Body of pancreas (tissue), 4 donors: ENCODE results near the gene RBMS3.

Experiments
- POLR2A ChIP-seq, 3 donors: fragments of 450-650 bp; IDR thresholded peaks; one replicate each; pipeline ENCODE4 v1.6.1; 2016; ENCODE audit warnings: antibody characterized with exemption in 3 of 3, mild to moderate bottlenecking in 2 of 3
- TF ChIP-seq, protein P1 (sequence below), 7 experiments: fragments of 450-650 bp in 4 of 7; fragments of 200-600 bp in 3 of 7; sonication (generic) in 3 of 7; IDR thresholded peaks; one replicate each; pipeline ENCODE4 v1.5.1; 2016 to 2019; ENCODE audit warnings: antibody characterized with exemption in 7 of 7

DNA sequence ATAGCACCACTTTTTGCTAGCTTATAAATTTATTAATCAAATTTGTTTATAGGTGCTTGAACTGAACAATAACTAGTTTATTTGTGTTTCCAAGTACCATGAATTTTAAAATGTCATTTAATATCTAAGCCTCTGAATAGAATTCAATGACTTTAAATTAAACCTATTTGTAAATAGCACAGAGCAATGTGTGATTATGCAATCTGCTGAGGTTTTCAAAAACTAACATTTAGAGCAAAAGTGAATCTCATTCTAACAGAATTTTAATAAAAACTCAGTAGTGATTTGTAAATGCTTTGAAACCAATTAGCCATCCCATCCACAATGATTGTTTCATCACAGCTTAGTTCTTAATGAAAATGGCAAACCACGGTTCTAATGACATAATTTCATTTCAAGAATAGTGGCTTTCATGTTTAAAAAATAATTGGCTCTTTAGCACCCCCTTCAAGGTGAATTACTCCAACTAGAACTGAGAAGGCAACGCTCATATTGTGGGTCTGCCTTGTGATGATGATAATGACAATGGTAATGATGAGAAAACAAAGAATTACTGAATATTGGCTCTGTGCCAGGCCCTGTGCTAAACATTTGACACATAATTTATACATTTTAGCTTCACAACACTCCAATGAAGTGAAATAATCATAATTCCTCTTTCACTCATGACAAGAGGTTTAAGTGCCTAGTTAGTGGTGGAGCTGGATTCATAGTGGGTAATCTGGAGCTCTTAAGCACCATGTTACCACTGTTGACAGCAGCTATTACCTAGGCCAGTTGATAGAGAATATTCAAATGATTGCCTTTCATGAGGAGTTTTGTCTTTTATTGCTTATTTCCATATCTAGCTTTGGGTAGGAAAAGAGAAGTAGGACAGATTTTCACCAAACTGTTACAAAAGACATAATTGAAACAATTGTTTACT lies 145.7 kb downstream of the RBMS3 start:
- TF ChIP-seq, protein P1, sequence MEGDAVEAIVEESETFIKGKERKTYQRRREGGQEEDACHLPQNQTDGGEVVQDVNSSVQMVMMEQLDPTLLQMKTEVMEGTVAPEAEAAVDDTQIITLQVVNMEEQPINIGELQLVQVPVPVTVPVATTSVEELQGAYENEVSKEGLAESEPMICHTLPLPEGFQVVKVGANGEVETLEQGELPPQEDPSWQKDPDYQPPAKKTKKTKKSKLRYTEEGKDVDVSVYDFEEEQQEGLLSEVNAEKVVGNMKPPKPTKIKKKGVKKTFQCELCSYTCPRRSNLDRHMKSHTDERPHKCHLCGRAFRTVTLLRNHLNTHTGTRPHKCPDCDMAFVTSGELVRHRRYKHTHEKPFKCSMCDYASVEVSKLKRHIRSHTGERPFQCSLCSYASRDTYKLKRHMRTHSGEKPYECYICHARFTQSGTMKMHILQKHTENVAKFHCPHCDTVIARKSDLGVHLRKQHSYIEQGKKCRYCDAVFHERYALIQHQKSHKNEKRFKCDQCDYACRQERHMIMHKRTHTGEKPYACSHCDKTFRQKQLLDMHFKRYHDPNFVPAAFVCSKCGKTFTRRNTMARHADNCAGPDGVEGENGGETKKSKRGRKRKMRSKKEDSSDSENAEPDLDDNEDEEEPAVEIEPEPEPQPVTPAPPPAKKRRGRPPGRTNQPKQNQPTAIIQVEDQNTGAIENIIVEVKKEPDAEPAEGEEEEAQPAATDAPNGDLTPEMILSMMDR (IDR thresholded peaks at IDR 0.05), result no peak
- no peak for TF ChIP-seq POLR2A (IDR thresholded peaks at IDR 0.05)
